Gastrocnemius medialis (tissue), 4 donors: ENCODE data around the gene PNRC1.

Experiments used
- CTCF ChIP-seq, 5 experiments: fragments of 450-650 bp in 3 of 5; fragments of 200-600 bp in 2 of 5; sonication (generic) in 2 of 5; IDR thresholded peaks in 4 of 5; conservative IDR thresholded peaks in 1 of 5; 1 replicate in 4 of 5; 2 replicates in 1 of 5; pipeline ENCODE4 v1.5.1; 2016 to 2019; ENCODE audit warnings: antibody characterized with exemption in 5 of 5, mild to moderate bottlenecking in 3 of 5, moderate library complexity in 3 of 5
- POLR2A ChIP-seq, 2 donors: fragments of 450-650 bp; IDR thresholded peaks; one replicate each; pipeline ENCODE4 v1.6.1; 2017; ENCODE audit warnings: antibody characterized with exemption in 2 of 2, mild to moderate bottlenecking in 2 of 2, moderate library complexity in 2 of 2

GRCh38 chr6:89035252-89036101 lies 45.1 kb upstream of the PNRC1 start:
- TF ChIP-seq CTCF (IDR thresholded peaks at IDR 0.05 in 4 of 5, conservative IDR thresholded peaks at IDR 0.05 in 1 of 5) (no peak), POLR2A (IDR thresholded peaks at IDR 0.05) (peak; percentile 75 to 82)
